Gastrocnemius medialis (tissue), 4 donors: Measurements from ENCODE around the gene CAMTA2. TPM values are rescaled to one million over a fixed set of nuclear protein-coding genes. Genes with fewer than 3 reads are reported as not detected.

Experiments used
- ATAC-seq, 2 donors: fragments of 150-250 bp; one replicate each; pipeline ENCODE4 v1.9.1; 2016
- DNase-seq, 2 donors: peaks; one replicate each; pipeline ENCODE4 v3.0.0-alpha.2; 2019
- H3K27ac ChIP-seq, 4 donors: fragments of 200-600 bp; sonication (generic); 1 replicate in 1 of 4; 2 replicates in 3 of 4; pipeline ENCODE4 v1.5.1; 2016 to 2018; ENCODE audit warnings: mild to moderate bottlenecking in 2 of 4, moderate library complexity in 1 of 4
- H3K27me3 ChIP-seq, 3 donors: fragments of 200-600 bp; sonication (generic) in 2 of 3; 1 replicate in 1 of 3; 2 replicates in 2 of 3; pipeline versions ENCODE4 v1.5.1 to v1.6.0; 2016 to 2019; ENCODE audit warnings: mild to moderate bottlenecking in 1 of 3, moderate library complexity in 1 of 3
- H3K36me3 ChIP-seq, 2 donors: fragments of 200-600 bp; sonication (generic) in 1 of 2; one replicate each; pipeline ENCODE4 v1.5.1; 2017 to 2018
- H3K4me1 ChIP-seq, 2 donors: fragments of 200-600 bp; sonication (generic) in 1 of 2; one replicate each; pipeline ENCODE4 v1.5.1; 2016 to 2017; ENCODE audit warnings: mild to moderate bottlenecking in 2 of 2
- H3K4me3 ChIP-seq, 4 donors: fragments of 200-600 bp; sonication (generic) in 3 of 4; 1 replicate in 1 of 4; 2 replicates in 3 of 4; pipeline ENCODE4 v1.5.1; 2016 to 2019; ENCODE audit warnings: mild to moderate bottlenecking in 2 of 4
- H3K9me3 ChIP-seq, 3 donors: fragments of 200-600 bp; sonication (generic) in 2 of 3; 1 replicate in 1 of 3; 2 replicates in 2 of 3; pipeline ENCODE4 v1.5.1; 2016 to 2019
- POLR2A ChIP-seq, 2 donors: fragments of 450-650 bp; IDR thresholded peaks; one replicate each; pipeline ENCODE4 v1.6.1; 2017; ENCODE audit warnings: antibody characterized with exemption in 2 of 2, mild to moderate bottlenecking in 2 of 2, moderate library complexity in 2 of 2
- in situ Hi-C, 4 donors: fragments of 200-750 bp; cut with MboI; loops; one replicate each; pipeline versions ENCODE4 v1.15.0 to v1.8.0; 2017; ENCODE audit warnings: low sequenced_read_pairs in 4 of 4
- intact Hi-C: fragments of 100-400 bp; cut with DNase I; formaldehyde crosslinking; loops from one replicate; pipeline ENCODE4 v1.15.1; 2023; ENCODE audit warnings: low total_unique reads
- total RNA-seq, 4 donors: library from RNA; depleted of rRNA; stranded (reverse); fragments of >200 nt; gene quantifications; one replicate each; pipeline versions ENCODE4 v1.1.0 to v1.2.3, GENCODE V29; 2016
- TF ChIP-seq, protein P1 (sequence below), 5 experiments: fragments of 450-650 bp in 3 of 5; fragments of 200-600 bp in 2 of 5; sonication (generic) in 2 of 5; IDR thresholded peaks in 4 of 5; conservative IDR thresholded peaks in 1 of 5; 1 replicate in 4 of 5; 2 replicates in 1 of 5; pipeline ENCODE4 v1.5.1; 2016 to 2019; ENCODE audit warnings: antibody characterized with exemption in 5 of 5, mild to moderate bottlenecking in 3 of 5, moderate library complexity in 3 of 5

CAMTA2 gene
- total RNA-seq, 4 donors from 2014 or later: 19.1 to 46.4 (median 36.4) TPM

DNA sequence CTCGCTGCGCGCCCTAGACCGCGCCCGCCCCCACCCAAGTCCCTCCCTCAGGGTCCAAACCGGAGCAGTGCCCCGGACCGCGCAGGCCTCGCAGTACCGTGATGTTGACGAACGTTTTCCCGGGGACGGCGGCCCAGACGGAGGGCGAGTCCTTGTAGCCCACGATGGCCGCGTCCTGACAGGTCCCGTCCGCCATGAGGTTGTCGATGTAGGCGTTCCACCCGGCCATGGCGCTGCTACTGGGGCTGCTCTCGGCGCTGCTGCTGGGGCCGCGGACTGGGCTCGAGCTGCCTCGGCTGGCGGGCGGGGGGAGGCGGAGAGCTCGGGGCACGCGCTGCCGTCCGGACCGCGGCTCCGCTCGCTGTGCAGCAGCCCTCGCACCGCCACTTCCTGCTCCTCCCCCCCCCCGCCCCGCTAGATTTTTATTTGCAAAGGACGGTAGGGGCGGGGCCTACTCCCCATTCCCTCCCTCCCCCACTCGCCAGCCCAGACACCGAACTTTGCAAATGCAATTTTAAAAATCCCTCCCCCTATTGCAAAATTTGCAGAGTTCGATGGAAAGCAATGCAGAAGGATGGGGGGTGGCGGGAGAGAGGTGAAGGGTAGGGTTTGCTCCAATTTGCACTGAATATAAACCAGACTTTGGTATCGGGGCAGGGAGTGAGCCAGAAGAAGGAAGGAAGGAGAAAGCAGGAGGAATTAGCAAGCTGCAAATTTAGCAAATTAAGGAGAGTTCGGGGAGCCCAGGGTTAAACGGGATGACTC is 39.1 kb downstream of the CAMTA2 start, which contains the start of gene PFN1:
TSS of gene PFN1 (minus strand) at position 365 of the 765 bp plus-strand sequence. CDS start at position 229, 136 bp downstream.
- peak; percentile 86 to 92 for DNase-seq
- TF ChIP-seq POLR2A (IDR thresholded peaks at IDR 0.05): peak; percentile 91 to 96
- TF ChIP-seq, protein P1, sequence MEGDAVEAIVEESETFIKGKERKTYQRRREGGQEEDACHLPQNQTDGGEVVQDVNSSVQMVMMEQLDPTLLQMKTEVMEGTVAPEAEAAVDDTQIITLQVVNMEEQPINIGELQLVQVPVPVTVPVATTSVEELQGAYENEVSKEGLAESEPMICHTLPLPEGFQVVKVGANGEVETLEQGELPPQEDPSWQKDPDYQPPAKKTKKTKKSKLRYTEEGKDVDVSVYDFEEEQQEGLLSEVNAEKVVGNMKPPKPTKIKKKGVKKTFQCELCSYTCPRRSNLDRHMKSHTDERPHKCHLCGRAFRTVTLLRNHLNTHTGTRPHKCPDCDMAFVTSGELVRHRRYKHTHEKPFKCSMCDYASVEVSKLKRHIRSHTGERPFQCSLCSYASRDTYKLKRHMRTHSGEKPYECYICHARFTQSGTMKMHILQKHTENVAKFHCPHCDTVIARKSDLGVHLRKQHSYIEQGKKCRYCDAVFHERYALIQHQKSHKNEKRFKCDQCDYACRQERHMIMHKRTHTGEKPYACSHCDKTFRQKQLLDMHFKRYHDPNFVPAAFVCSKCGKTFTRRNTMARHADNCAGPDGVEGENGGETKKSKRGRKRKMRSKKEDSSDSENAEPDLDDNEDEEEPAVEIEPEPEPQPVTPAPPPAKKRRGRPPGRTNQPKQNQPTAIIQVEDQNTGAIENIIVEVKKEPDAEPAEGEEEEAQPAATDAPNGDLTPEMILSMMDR (IDR thresholded peaks at IDR 0.05 in 4 of 5, conservative IDR thresholded peaks at IDR 0.05 in 1 of 5): no peak
- H3K27me3 ChIP-seq: no peaks in the 10 kb centered on the region
- peak within 1 kb of the TSS; percentile 85 to 99 (median 96) for H3K4me3 ChIP-seq
- peak; percentile 47 to 64 for ATAC-seq
- intact Hi-C loops: loop anchor here (1.0 kb wide), 1 partner anchor 52 kb away; no protein-coding TSS in a partner anchor
- peaks cover 52 to 58% of the 10 kb centered on the region in 2 donors for H3K4me1 ChIP-seq
- in situ Hi-C loops: no loop called here
- peak within 1 kb of the TSS; percentile 96 to 100 (median 98) for H3K27ac ChIP-seq
- H3K36me3 ChIP-seq: peaks cover 0 to 27% of the 10 kb centered on the region in 2 donors
- no peaks in the 10 kb centered on the region for H3K9me3 ChIP-seq

DNA sequence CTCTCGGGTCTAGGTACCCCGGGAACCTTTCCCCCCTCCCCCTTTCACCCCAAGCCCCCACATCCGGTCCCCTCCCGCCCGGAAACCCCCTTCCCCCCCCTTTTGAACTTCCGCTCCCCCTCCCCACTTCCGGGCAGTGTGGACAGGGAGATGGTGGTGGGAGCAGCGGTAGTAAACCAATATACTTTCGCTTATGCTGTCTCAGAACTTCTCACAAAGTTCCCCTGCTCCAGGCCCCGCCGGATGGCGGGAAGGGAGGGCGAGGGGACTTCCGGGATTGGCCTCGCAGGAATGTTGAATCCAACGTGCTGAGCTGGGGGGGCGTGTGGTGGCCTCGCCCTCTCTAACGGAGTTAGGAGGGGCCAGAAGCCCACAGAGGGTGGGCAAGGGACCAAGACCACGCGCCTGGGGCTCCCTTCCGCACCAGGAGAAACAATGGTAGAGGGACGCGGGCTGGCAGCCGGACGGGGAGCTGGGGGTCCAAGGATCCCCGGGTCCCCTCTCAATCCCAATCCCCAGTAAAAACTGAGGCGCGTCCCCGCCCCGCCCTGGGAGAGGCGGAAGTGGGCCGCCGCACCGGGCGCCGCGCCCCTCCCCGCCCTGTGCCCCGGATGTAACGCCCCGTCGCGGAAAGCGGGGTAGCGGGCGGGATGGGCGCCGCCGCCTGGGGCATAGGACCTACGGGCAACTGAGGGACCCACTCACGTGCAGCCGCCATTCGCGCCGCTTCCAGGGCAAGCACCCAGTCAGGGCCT is 39.9 kb downstream of the CAMTA2 start:
- peak overlapping the region; percentile 96 to 100 (median 98) for H3K27ac ChIP-seq
- H3K27me3 ChIP-seq: no peaks in the 10 kb centered on the region
- H3K36me3 ChIP-seq: peaks cover 0 to 35% of the 10 kb centered on the region in 2 donors
- peaks cover 45 to 51% of the 10 kb centered on the region in 2 donors for H3K4me1 ChIP-seq
- no peaks in the 10 kb centered on the region for H3K9me3 ChIP-seq
- peak; percentile 48 to 56 for DNase-seq
- TF ChIP-seq, protein P1 (IDR thresholded peaks at IDR 0.05 in 4 of 5, conservative IDR thresholded peaks at IDR 0.05 in 1 of 5): no peak
- no peak for TF ChIP-seq POLR2A (IDR thresholded peaks at IDR 0.05)
- in situ Hi-C loops: no loop called here
- ATAC-seq: peak; percentile 5 to 18
- intact Hi-C loops: loop anchor here (1.0 kb wide), 1 partner anchor 53 kb away; no protein-coding TSS in a partner anchor
- peak overlapping the region; percentile 85 to 99 (median 96) for H3K4me3 ChIP-seq

DNA sequence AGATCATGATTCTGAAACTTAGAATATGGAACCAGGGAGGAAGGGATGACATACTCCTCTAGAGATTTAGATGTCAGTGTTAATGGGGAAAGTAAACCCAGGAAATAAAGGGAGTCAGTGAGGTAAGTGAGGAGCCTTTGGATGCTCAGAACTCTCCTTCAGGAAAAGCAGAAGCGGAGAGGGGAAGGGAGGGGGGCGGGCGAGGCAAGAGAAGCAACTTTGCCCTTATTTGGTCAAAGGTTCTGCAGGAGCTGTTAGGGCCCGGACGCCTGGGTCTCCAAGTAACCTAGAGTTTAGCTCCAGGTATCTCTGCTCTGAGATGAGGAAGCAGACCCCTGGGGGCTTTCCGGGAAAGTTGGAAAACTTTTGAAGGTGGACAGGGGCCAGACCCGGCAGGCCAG is 40.5 kb downstream of the CAMTA2 start:
- no peaks in the 10 kb centered on the region for H3K9me3 ChIP-seq
- no peak for ATAC-seq
- intact Hi-C loops (no loop called here), in situ Hi-C loops (no loop called here)
- peak overlapping the region; percentile 96 to 100 (median 98) for H3K27ac ChIP-seq
- no peak for DNase-seq
- H3K27me3 ChIP-seq: no peaks in the 10 kb centered on the region
- peaks cover 0 to 40% of the 10 kb centered on the region in 2 donors for H3K36me3 ChIP-seq
- peaks cover 44 to 47% of the 10 kb centered on the region in 2 donors for H3K4me1 ChIP-seq
- peak overlapping the region; percentile 85 to 99 (median 96) for H3K4me3 ChIP-seq
- no peak for TF ChIP-seq POLR2A (IDR thresholded peaks at IDR 0.05)
- TF ChIP-seq, protein P1 (IDR thresholded peaks at IDR 0.05 in 4 of 5, conservative IDR thresholded peaks at IDR 0.05 in 1 of 5): no peak

DNA sequence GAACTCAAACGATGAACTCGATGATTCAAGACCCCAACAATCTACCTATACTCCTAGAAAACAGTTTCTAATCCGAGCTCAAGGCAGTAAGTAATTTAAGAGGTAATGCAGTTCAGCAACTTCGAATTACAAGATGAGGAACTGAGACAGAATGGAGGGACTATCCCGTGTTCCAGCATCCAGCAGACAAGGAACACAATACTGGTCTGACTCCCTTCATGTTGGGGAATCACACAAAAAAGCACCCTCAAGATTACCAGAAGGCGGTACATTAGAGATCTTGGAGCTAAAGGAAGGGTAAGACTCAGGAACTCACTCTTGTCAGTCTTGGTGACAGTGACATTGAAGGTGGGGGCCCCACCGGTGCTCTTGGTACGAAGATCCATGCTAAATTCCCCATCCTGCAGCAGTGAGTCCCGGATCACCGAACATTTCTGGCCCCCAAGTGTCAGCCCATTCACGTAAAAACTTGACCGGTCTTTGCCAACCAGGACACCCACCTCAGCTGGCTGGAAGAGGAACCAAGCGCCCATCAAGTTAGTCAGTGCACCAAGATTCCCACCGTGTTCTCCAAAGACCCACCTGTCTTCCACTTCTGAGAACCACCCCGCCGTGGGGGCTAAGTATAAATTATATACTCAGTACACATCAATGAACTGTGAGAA is 41.0 kb downstream of the CAMTA2 start:
- in situ Hi-C loops: no loop called here
- H3K36me3 ChIP-seq: peaks cover 0 to 40% of the 10 kb centered on the region in 2 donors
- no peaks in the 10 kb centered on the region for H3K9me3 ChIP-seq
- H3K4me3 ChIP-seq: peak overlapping the region; percentile 85 to 99 (median 96)
- ATAC-seq: no peak
- TF ChIP-seq, protein P1 (IDR thresholded peaks at IDR 0.05 in 4 of 5, conservative IDR thresholded peaks at IDR 0.05 in 1 of 5): no peak
- no peak for TF ChIP-seq POLR2A (IDR thresholded peaks at IDR 0.05)
- peak overlapping the region; percentile 96 to 100 (median 98) for H3K27ac ChIP-seq
- peaks cover 45 to 46% of the 10 kb centered on the region in 2 donors for H3K4me1 ChIP-seq
- H3K27me3 ChIP-seq: no peaks in the 10 kb centered on the region
- no peak for DNase-seq
- intact Hi-C loops: no loop called here
